Stimulated activated CD4-positive, alpha-beta T cell treated with anti-CD3 and anti-CD28 coated beads, TNF-alpha, amount 100 ng/mL, for 4 hours (primary cell): ENCODE measurements around the gene FGR.
"Not testable (repeated sequence)": the region's sequence is repeated elsewhere in the genome, so short reads cannot be mapped to it uniquely, and the experiment has no call there.

Source experiments
- DNase-seq, 3 experiments: peaks; one replicate each; pipeline ENCODE4 v3.0.0-alpha.2; 2020; ENCODE audit warnings: low read depth in 3 of 3

FGR gene

GRCh38 chr1:27635396-27636142 lies 584 bp upstream of the FGR start:
- DNase-seq = no peak

- DNase-seq = peak in 1 of 3 experiments; percentile 33
These were observed 604 bp downstream of the FGR start for GRCh38 chr1:27634177-27634984.

GRCh38 chr1:27633640-27634176 lies 1.3 kb downstream of the FGR start:
- DNase-seq = no peak

- DNase-seq = no peak
These were observed 1.7 kb downstream of the FGR start for GRCh38 chr1:27633298-27633610.

GRCh38 chr1:27632387-27633297 lies 2.3 kb downstream of the FGR start:
- DNase-seq = peak in 2 of 3 experiments; percentile 46 to 57

- DNase-seq = no peak
These were observed 4.0 kb downstream of the FGR start for GRCh38 chr1:27630859-27631491.

- no peak for DNase-seq
These were observed 6.3 kb downstream of the FGR start for GRCh38 chr1:27628712-27629111.

- DNase-seq = not testable (repeated sequence)
These were observed 7.3 kb downstream of the FGR start for GRCh38 chr1:27627733-27628132.

GRCh38 chr1:27627061-27627460 lies 7.9 kb downstream of the FGR start:
- no peak for DNase-seq

- no peak for DNase-seq
These were observed 8.7 kb downstream of the FGR start for GRCh38 chr1:27626031-27626935.

GRCh38 chr1:27624467-27625178 lies 10.4 kb downstream of the FGR start:
- DNase-seq = no peak

GRCh38 chr1:27623327-27624212 lies 11.4 kb downstream of the FGR start:
- no peak for DNase-seq

- DNase-seq = no peak
These were observed 12.2 kb downstream of the FGR start for GRCh38 chr1:27622828-27623227.

- DNase-seq = no peak
These were observed 13.7 kb downstream of the FGR start for GRCh38 chr1:27621051-27621920.

- not testable (repeated sequence) for DNase-seq
These were observed 15.1 kb downstream of the FGR start for GRCh38 chr1:27619782-27620438.

- no peak for DNase-seq
These were observed 16.5 kb downstream of the FGR start for GRCh38 chr1:27618341-27619082.
